Putamen (tissue), 1 donor: Measurements from ENCODE around the gene MAPK8.
"Not testable (repeated sequence)": the region's sequence is repeated elsewhere in the genome, so short reads cannot be mapped to it uniquely, and the experiment has no call there.

ENCODE experiments used
- DNase-seq: peaks from one replicate; pipeline ENCODE4 v3.0.0-alpha.2; 2016; ENCODE audit warnings: low spot score

MAPK8 gene

GRCh38 chr10:48336978-48337599, 30.6 kb downstream of the MAPK8 start:
- DNase-seq = no peak

- no peak for DNase-seq
Observed at GRCh38 chr10:48340734-48341133, 34.3 kb downstream of the MAPK8 start.

DNA sequence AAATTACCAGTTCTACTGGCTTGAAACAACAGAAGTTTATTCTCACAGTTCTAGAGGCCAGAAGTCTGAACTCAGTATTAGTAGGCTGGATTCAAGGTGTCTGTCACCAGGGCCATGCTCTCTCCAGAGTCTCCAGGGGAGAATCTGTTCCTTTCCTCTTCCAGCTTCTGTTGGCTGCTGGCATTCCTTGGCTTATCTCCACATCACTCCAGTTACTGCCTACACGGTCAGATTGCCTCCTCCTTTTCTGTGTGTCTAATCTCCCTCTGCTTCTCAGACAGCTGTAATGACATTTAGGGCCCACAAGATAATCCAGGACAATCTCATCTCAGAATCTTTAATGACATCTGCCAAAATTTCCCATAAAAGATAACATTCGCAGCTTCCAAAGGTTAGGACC, 36.6 kb downstream of the MAPK8 start:
- no peak for DNase-seq

- no peak for DNase-seq
Observed at GRCh38 chr10:48343921-48344598, 37.6 kb downstream of the MAPK8 start.

DNA sequence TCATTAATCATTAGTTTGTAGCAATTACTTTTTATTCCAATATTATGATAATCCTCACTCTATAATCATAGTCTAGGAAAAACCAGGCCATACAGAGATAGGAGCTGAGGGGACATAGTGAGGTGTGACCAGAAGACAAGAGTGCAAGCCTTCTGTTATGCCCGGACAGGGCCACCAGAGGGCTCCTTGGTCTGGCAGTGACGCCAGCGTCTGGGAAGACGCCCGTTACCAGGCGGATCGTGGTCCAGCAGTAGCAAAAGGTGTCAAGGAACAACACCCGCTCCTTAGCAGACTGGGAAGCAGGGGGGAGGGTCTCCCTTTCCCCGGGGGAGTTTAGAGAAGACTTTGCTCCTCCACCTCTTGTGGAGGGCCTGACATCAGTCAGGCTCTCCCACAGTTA, 39.8 kb downstream of the MAPK8 start:
- not testable (repeated sequence) for DNase-seq

DNA sequence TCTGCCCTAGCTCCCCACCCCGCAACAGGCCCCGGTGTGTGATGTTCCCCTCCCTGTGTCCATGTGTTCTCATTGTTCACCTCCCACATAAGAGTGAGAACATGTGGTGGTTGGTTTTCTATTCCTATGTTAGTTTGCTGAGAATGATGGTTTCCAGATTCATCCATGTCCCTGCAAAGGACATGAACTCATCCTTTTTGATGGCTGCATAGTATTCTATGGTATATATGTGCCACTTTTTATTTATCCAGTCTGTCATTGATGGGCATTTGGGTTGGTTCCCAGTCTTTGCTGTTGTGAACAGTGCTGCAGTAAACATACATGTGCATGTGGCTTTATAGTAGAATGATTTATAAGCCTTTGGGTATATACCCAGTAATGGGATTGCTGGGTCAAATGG, 41.1 kb downstream of the MAPK8 start:
- DNase-seq = not testable (repeated sequence)

DNA sequence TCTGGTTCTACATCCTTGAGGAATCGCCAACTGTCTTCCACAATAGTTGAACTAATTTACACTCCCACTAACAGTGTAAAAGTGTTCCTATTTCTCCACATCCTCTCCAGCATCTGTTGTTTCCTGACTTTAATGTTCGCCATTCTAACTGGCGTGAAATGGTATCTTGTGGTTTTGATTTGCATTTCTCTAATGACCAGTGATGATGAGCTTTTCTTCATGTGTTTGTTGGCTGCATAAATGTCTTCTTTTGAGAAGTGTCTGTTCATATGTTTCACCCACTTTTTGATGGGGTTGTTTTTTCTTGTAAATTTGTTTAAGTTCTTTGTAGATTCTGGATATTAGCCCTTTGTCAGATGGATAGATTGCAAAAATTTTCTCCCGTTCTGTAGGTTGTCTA, 41.5 kb downstream of the MAPK8 start:
- DNase-seq = not testable (repeated sequence)

DNA sequence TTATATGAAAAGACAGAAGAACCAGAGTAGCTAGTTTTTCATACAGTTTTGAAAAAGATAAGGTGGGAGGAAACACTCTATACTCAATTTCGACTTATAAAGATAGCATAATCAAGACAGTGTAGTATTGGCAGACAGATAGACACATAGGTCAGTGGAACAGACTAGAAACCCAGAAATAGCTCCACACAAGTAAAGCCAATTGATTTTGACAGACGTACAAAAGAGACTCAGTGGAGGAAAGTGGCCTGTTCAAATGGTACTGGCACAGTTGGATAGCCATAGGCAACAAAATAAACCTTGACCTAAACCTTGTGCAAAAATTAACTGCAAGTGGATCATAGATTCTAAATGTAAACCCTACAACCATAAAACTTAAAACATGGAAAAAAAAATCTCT, 46.8 kb downstream of the MAPK8 start:
- DNase-seq = no peak

DNA sequence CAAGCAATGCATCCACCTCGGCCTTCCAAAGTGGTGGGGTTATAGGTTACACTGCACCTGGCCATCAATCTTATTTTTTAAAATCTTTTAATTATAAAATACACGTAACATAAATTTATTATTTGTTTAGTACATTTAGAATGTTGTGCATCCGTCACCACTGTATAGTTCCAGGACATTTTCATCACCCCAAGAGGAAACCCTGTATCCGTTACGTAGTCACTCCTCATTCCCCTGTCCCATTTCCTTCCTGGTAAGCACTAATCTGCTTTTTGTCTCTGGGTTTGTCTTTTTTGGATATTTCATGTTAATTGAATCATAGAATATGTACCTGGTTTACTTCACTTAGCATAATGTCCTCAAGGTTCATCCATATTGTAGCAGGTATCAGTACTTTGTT, 51.2 kb downstream of the MAPK8 start:
- no peak for DNase-seq

GRCh38 chr10:48358162-48358561, 51.7 kb downstream of the MAPK8 start:
- DNase-seq = no peak

GRCh38 chr10:48358838-48359237, 52.4 kb downstream of the MAPK8 start:
- no peak for DNase-seq

GRCh38 chr10:48361176-48361575, 54.7 kb downstream of the MAPK8 start:
- DNase-seq = no peak

GRCh38 chr10:48363617-48364355, 57.3 kb downstream of the MAPK8 start:
- peak; percentile 63 for DNase-seq

GRCh38 chr10:48364659-48365405, 58.4 kb downstream of the MAPK8 start:
- DNase-seq = no peak

- no peak for DNase-seq
Observed at GRCh38 chr10:48365668-48366067, 59.2 kb downstream of the MAPK8 start.

DNA sequence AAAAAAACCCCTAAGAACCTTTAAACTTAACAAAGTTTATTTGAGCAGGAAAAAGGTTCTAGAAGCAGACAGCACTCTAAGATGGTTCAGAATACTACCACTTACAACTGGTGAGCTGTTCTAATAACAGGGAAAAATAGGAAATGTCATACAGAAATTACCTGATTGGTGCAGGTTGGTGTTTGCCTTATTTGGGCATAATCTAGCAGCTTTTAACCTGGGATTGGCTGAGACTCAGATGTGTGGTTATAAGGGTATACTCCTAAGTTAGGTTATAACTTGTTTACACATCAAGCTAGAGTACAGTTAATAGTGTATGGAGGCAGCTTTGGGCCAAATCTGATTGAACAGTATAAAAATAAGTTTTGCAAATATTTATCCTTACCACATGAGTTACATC, 59.8 kb downstream of the MAPK8 start:
- DNase-seq = no peak

DNA sequence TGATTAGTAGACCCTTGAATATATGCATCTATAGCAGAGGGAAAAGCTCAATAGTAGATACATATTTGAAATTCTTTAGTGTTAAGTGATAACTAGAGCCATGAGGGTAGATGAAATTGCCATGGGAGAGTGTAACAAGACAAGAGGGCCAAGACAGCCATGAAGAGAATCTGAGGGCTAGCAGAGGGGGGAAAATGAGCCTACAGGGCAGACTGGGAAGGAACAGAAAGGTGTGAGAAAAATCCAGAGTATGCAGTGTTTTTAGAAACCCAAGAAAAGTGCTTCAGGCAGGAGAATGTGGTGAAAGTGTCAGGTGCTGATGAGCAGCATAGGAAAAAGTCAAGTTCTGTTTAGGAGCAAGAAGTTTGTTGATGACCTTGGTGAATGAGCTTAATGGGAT, 63.0 kb downstream of the MAPK8 start:
- DNase-seq = no peak

DNA sequence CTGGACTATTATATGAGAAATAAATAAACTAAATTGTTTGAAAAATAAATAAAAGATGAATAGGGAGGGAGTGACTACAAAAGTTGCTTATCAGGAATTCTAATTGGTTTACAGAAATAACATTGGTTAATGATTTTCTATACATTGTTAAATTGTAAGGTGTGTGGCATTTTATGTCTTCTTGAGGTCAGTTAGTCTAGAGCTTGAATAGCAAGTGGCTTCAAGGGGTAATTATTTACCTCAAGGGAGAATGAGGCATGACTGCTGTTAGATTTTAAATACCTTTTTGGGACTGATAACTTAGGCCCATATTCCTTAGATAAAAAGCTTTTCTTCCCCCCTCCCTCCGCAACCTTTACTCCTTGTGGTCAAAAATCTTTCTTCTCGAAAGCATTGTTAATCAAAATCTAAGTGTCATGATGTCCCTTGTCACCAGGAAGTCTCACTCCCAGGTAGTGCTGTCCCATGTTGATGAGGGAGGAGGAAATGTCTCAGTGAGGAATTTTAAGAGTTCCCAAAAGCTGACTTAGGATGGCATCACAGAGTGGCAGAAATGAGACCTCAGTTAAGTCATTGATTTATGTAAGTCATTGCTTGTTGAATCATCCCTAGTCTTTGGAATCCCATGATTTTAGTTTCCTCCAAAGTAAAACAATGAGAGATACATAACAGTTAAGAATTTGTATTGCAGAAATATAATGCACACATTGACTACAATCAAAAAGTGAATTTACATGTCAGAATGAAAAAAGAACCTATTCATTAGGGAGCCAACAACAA, 71.5 kb downstream of the MAPK8 start:
- DNase-seq = no peak

DNA sequence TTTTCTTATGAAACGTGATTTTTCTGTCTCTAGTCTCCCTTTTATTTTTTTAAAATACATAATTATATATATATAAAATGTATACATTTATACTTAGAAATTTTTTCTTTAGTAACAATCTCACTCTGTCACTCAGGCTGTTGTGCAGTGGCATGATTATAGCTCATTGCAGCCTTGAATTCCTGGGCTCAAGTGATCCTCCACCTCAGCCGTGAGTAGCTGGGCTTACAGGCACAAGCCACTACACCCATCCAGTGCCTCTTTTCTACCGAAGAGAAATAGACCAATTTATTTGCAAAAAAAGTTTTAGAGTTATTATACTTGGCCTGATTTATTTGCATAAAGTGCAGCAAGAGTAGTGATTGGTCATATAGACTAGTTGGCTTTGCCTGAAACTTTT, 72.2 kb downstream of the MAPK8 start:
- no peak for DNase-seq

DNA sequence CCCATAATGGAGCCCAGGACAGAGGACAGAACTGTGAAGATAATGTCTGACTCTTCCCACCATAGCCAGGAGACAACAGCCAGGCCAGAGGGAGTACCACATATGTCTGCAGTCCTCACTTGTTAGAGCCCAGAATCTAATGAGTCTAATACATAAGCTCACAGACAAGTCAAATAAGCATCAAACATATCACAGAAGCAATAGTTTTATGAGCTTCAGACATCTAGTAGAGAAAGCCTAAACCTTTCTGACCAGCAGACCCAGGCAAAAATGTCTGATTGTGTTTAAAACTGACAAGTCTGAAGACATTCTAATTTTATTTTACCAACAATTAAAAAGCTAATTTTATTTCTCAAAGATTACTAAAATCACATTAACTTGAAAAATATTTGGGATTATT, 75.5 kb downstream of the MAPK8 start:
- no peak for DNase-seq

GRCh38 chr10:48382982-48383381, 76.5 kb downstream of the MAPK8 start:
- DNase-seq = no peak

DNA sequence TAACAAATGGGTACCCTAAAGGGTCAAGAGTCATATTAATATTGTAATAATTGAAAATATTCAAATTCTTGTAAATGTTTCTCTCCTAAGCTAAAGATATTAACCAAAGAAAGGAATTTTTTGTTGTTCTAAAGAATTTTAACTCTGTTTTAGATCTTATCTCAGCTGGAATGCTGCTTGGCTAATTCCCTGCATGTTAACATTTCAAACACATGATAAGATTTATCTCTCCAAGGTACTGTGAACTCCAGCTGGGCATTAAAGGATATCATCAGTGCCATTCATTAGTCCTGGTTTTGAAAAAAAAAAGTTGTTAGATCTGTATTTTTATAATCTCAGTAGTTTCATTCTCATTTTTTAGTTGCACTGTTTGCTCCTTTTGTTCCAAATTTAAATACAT, 76.9 kb downstream of the MAPK8 start:
- no peak for DNase-seq
